Activated T-helper 2 cell treated with anti-CD3 and anti-CD28 coated beads, Interferon-gamma antibody, Interleukin-2, Interleukin-4, amounts not matched to agents 10 μg/mL and 5 μg/mL and 100 μg/mL, durations not matched to agents 14 hours and 24 hours and 36 hours (primary cell): ENCODE measurements around the gene RCE1. TPM values are rescaled to one million over a fixed set of nuclear protein-coding genes. Genes with fewer than 3 reads are reported as not detected.
A peak's percentile ranks its signal among the peaks of the same experiment; 100 is the strongest.

Source experiments
- DNase-seq: peaks from one replicate; pipeline ENCODE4 v3.0.0; 2021; ENCODE audit warnings: low spot score
- H3K27ac Mint-ChIP-seq: one replicate; pipeline ENCODE4 v1.8.0; 2021; ENCODE audit warnings: mixed read lengths
- H3K27me3 Mint-ChIP-seq: one replicate; pipeline ENCODE4 v1.8.0; 2021; ENCODE audit warnings: low read depth, mixed read lengths
- H3K36me3 Mint-ChIP-seq: one replicate; pipeline ENCODE4 v1.8.0; 2021; ENCODE audit warnings: low read depth, mixed read lengths
- H3K4me1 Mint-ChIP-seq: one replicate; pipeline ENCODE4 v1.8.0; 2021; ENCODE audit warnings: low read depth, mixed read lengths
- H3K4me3 Mint-ChIP-seq: one replicate; pipeline ENCODE4 v1.8.0; 2021; ENCODE audit warnings: low read depth, mild to moderate bottlenecking, moderate library complexity, mixed read lengths
- H3K9me3 Mint-ChIP-seq: one replicate; pipeline ENCODE4 v1.8.0; 2021; ENCODE audit warnings: mixed read lengths
- intact Hi-C: fragments of 100-400 bp; cut with micrococcal nuclease; formaldehyde crosslinking; loops from one replicate; pipeline ENCODE4 v1.15.1; 2023
- total RNA-seq: library from RNA; stranded (reverse); gene quantifications from 2 replicates; pipeline ENCODE4 v1.2.3, GENCODE V29; 2022

Gene RCE1
- total RNA-seq, 1 donor from 2014 or later: 27.8 TPM

DNA sequence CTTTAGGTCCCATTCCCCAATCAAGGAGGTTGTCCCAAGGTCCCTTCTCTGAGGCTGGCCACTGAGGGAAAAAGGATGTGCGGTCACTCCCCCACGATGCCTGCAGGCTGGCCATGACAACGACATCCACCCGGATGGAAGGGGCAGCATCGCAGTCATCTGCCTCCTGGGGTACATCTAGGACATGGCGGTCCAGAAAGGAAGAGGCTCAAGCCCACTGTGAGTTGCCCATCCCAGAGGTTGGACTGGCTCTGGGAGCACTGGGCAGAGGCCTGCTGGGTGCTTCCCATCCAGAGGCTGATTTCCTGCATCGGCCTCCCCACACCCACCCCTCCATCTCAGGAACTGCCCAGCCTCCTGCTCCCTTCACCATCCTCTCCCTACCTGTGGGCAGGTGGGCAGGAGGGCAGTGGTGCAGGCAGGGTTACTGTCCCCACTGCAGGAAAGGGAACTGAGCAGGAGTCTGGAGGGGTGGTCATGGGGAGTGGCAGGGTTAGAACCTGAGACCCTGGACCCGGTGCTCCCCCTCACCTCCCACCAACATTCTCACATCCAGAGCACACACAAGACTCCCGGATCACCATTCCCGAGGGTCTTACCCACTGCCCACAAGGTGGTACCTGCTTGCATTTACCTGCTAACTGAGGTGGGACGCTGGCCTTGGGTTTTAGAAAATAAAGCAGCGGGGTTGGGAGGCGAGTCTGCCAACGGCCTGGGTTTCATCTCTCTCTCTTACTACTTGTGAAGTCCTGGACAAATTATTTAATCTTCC is 4.4 kb downstream of the RCE1 start:
- intact Hi-C loops: no loop called here
- H3K4me1 Mint-ChIP-seq: peaks cover 21% of the 10 kb centered on the region
- H3K27me3 Mint-ChIP-seq: no peaks in the 10 kb centered on the region
- no peak overlapping the region for H3K4me3 Mint-ChIP-seq
- DNase-seq: no peak
- no peak overlapping the region for H3K27ac Mint-ChIP-seq
- no peaks in the 10 kb centered on the region for H3K9me3 Mint-ChIP-seq
- peaks cover 17% of the 10 kb centered on the region for H3K36me3 Mint-ChIP-seq

- DNase-seq: no peak
- intact Hi-C loops: no loop called here
- Mint-ChIP-seq H3K36me3 (peaks cover 14% of the 10 kb centered on the region), H3K4me3 (no peak overlapping the region), H3K27me3 (no peaks in the 10 kb centered on the region), H3K27ac (no peak overlapping the region), H3K9me3 (no peaks in the 10 kb centered on the region), H3K4me1 (peaks cover 21% of the 10 kb centered on the region)
Observed at GRCh38 chr11:66848671-66849500, 5.6 kb downstream of the RCE1 start.

- Mint-ChIP-seq H3K27me3 (no peaks in the 10 kb centered on the region), H3K4me1 (peaks cover 16% of the 10 kb centered on the region), H3K27ac (no peak overlapping the region), H3K36me3 (peaks cover 12% of the 10 kb centered on the region), H3K4me3 (no peak overlapping the region), H3K9me3 (no peaks in the 10 kb centered on the region)
- no peak for DNase-seq
- intact Hi-C loops: no loop called here
Observed at GRCh38 chr11:66849501-66850234, 6.4 kb downstream of the RCE1 start.

- Mint-ChIP-seq H3K4me1 (peaks cover 11% of the 10 kb centered on the region), H3K36me3 (peaks cover 7% of the 10 kb centered on the region), H3K4me3 (no peak overlapping the region), H3K9me3 (no peaks in the 10 kb centered on the region), H3K27me3 (no peaks in the 10 kb centered on the region), H3K27ac (no peak overlapping the region)
- intact Hi-C loops: no loop called here
- no peak for DNase-seq
Observed at GRCh38 chr11:66850235-66850587, 7.0 kb downstream of the RCE1 start.

DNA sequence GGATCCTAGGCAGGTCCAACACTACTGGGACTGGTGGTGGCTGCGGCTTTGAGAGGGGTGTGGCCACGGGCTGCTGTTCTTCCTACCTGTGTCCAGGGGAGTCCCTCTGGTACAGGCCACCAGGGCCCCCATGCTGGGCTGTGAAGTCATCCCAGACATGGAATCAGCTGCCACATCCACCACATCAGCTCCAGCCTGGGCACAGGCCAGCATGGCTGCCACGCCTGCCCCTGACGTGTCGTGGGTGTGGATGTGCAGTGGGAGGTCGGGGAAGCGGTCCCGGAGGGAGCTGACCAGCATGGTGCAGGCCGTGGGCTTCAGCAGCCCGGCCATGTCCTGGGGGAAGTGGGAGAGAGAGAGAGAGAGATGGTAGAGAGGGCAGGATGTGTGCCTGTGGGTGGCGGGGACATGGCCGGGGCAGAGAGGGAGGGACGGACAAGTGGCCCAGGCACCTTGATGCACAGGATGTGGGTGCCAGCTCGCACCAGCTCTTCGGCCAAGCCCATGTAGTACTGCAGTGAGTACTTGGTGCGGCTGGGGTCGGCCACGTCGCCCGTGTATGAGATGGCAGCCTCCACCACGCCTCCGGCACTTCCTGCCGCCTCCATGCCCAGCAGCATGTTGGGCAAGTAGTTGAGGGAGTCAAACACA is 7.5 kb downstream of the RCE1 start:
- no peak for DNase-seq
- no peak overlapping the region for H3K4me3 Mint-ChIP-seq

GRCh38 chr11:66851239-66851596 is 8.0 kb downstream of the RCE1 start:
- intact Hi-C loops: no loop called here
- no peaks in the 10 kb centered on the region for H3K9me3 Mint-ChIP-seq
- peaks cover 12% of the 10 kb centered on the region for H3K4me1 Mint-ChIP-seq
- peaks cover 4% of the 10 kb centered on the region for H3K36me3 Mint-ChIP-seq
- no peak overlapping the region for H3K4me3 Mint-ChIP-seq
- no peaks in the 10 kb centered on the region for H3K27me3 Mint-ChIP-seq
- H3K27ac Mint-ChIP-seq: peak overlapping the region; percentile 78
- DNase-seq: no peak

More for the DNA sequence above, 7.5 kb downstream of the RCE1 start:
- Mint-ChIP-seq H3K27me3 (no peaks in the 10 kb centered on the region), H3K4me1 (peaks cover 12% of the 10 kb centered on the region), H3K9me3 (no peaks in the 10 kb centered on the region), H3K27ac (no peak overlapping the region), H3K36me3 (peaks cover 4% of the 10 kb centered on the region)
- intact Hi-C loops: no loop called here

DNA sequence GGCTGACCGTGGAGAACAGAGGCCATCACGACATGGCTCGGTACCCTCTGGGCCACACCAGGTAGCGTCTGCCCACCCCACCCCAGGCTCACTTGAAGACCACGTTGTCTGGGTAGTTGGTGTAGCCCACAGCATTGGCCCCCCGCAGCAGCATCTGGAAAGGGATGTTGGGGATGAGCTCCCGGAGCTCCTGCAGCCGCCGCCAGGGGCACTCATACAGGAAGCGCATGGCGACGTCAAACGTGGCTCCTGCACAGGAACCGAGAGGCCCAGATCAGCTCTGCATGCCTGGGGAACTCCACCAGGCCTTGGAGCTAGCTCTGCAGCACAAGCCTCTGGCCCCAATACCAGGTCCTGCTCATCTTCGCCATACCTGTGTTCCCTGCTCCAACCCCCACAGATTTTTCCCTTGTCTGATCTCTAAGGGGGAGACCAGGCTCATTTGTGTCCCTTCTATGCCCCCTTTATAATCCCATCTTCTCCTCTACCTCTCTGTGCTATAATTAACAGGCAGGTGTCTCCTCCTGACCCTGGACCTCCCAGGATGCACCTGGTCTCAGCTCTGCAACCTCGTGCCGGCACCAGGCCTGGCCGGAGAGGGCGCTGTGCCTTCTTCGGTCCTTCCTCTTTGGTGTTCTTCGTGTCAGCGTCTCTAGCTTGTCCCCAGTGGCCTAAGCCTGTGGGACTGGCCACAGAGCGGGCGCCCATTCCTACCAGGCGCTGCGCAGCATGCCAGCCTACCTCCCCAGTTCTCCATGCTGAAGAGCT is 8.6 kb downstream of the RCE1 start:
- intact Hi-C loops: no loop called here
- H3K4me3 Mint-ChIP-seq: no peak overlapping the region

GRCh38 chr11:66852466-66853241 is 9.4 kb downstream of the RCE1 start:
- DNase-seq: no peak
- no peaks in the 10 kb centered on the region for H3K27me3 Mint-ChIP-seq
- peak overlapping the region; percentile 78 for H3K27ac Mint-ChIP-seq
- H3K36me3 Mint-ChIP-seq: no peaks in the 10 kb centered on the region
- no peaks in the 10 kb centered on the region for H3K9me3 Mint-ChIP-seq
- no peak overlapping the region for H3K4me3 Mint-ChIP-seq
- peaks cover 12% of the 10 kb centered on the region for H3K4me1 Mint-ChIP-seq
- intact Hi-C loops: no loop called here

More for the DNA sequence above, 8.6 kb downstream of the RCE1 start:
- Mint-ChIP-seq H3K36me3 (no peaks in the 10 kb centered on the region), H3K27me3 (no peaks in the 10 kb centered on the region), H3K4me1 (peaks cover 12% of the 10 kb centered on the region), H3K27ac (peak overlapping the region; percentile 78), H3K9me3 (no peaks in the 10 kb centered on the region)
- no peak for DNase-seq

GRCh38 chr11:66853242-66854229 is 10.3 kb downstream of the RCE1 start:
- Mint-ChIP-seq H3K27ac (no peak overlapping the region), H3K4me3 (no peak overlapping the region), H3K36me3 (no peaks in the 10 kb centered on the region), H3K9me3 (no peaks in the 10 kb centered on the region), H3K4me1 (peaks cover 12% of the 10 kb centered on the region), H3K27me3 (no peaks in the 10 kb centered on the region)
- intact Hi-C loops: no loop called here
- DNase-seq: no peak

GRCh38 chr11:66854231-66854661 is 11.0 kb downstream of the RCE1 start:
- DNase-seq: no peak
- peak overlapping the region; percentile 39 for H3K4me3 Mint-ChIP-seq
- peak overlapping the region; percentile 12 for H3K27ac Mint-ChIP-seq
- intact Hi-C loops: no loop called here
- H3K9me3 Mint-ChIP-seq: no peaks in the 10 kb centered on the region
- no peaks in the 10 kb centered on the region for H3K27me3 Mint-ChIP-seq
- H3K36me3 Mint-ChIP-seq: no peaks in the 10 kb centered on the region
- H3K4me1 Mint-ChIP-seq: peaks cover 12% of the 10 kb centered on the region
